Body of pancreas (tissue), 4 donors: ENCODE measurements around the gene ABTB1. TPM values are rescaled to one million over a fixed set of nuclear protein-coding genes. Genes with fewer than 3 reads are reported as not detected.

Experiments
- ATAC-seq: fragments of 150-250 bp; one replicate; pipeline ENCODE4 v1.9.1; 2016
- DNase-seq, 4 donors: peaks; one replicate each; pipeline ENCODE4 v3.0.0-alpha.2; 2019
- H3K27ac ChIP-seq, 4 donors: fragments of 200-600 bp; sonication (generic); 1 replicate in 3 of 4; 2 replicates in 1 of 4; pipeline versions ENCODE4 v1.5.1 to v1.6.1; 2016 to 2019; ENCODE audit warnings: mild to moderate bottlenecking in 1 of 4, mixed read lengths in 1 of 4, moderate library complexity in 1 of 4
- H3K27me3 ChIP-seq, 2 donors: fragments of 200-600 bp; sonication (generic); one replicate each; pipeline ENCODE4 v1.6.0; 2016; ENCODE audit warnings: mild to moderate bottlenecking in 1 of 2
- H3K36me3 ChIP-seq, 2 donors: fragments of 200-600 bp; sonication (generic); replicated peaks in 1 of 2; 2 replicates each; pipeline ENCODE4 v1.5.1; 2016; ENCODE audit warnings: low read depth in 2 of 2; ENCODE audit not compliant: insufficient read depth in 1 of 2
- H3K4me1 ChIP-seq: fragments of 200-600 bp; sonication (generic); one replicate; pipeline ENCODE4 v1.6.0; 2016
- H3K4me3 ChIP-seq, 2 donors: fragments of 200-600 bp; sonication (generic); 1 replicate in 1 of 2; 2 replicates in 1 of 2; pipeline ENCODE4 v1.5.1; 2016 to 2019
- H3K9me3 ChIP-seq, 3 donors: fragments of 200-600 bp; sonication (generic); 1 replicate in 2 of 3; 2 replicates in 1 of 3; pipeline ENCODE4 v1.5.1; 2016
- CTCF ChIP-seq, 7 experiments: fragments of 450-650 bp in 4 of 7; fragments of 200-600 bp in 3 of 7; sonication (generic) in 3 of 7; IDR thresholded peaks; one replicate each; pipeline ENCODE4 v1.5.1; 2016 to 2019; ENCODE audit warnings: antibody characterized with exemption in 7 of 7
- POLR2A ChIP-seq, 3 donors: fragments of 450-650 bp; IDR thresholded peaks; one replicate each; pipeline ENCODE4 v1.6.1; 2016; ENCODE audit warnings: antibody characterized with exemption in 3 of 3, mild to moderate bottlenecking in 2 of 3
- WGBS, 2 donors: methylation state at CpG; one replicate each; pipeline ENCODE4 v1.1.5; 2017; 5-methylcytosine and 5-hydroxymethylcytosine counted together
- intact Hi-C: fragments of 100-400 bp; cut with DNase I; formaldehyde crosslinking; loops from one replicate; pipeline ENCODE4 v1.15.1; 2023
- total RNA-seq, 2 donors: library from RNA; depleted of rRNA; stranded (reverse); fragments of >200 nt; gene quantifications; one replicate each; pipeline ENCODE4 v1.1.0, GENCODE V29; 2016

Gene ABTB1
- total RNA-seq, 2 donors from 2014 or later, result 21.4 to 34.0 TPM

DNA sequence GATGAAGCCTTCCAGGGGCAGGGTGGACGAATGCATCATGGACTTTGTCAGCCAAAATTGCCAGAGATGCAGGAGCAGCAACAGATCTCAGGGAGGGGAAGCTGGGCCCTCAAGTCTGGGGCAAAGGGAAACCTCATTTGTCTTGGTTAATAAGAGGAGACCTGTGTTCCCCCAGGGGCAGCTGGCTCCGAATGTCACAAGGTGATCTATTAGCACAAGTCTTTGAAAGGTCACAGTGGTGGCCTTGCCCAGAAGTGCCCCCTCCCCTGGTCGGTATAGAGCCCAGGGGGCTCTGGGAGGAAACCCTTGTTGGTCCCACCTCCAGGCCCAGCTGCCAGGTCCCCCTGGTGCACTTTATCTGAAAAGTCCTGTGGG is 46.2 kb downstream of the ABTB1 start:
- no peaks in the 10 kb centered on the region for H3K9me3 ChIP-seq
- DNase-seq (peak in 1 of 4 donors; percentile 5), ATAC-seq (no peak)
- 48 to 57% methylated on average over 3 of the region's 3 CpGs for WGBS, 2 donors
- TF ChIP-seq POLR2A (IDR thresholded peaks at IDR 0.05) (no peak), CTCF (IDR thresholded peaks at IDR 0.05) (no peak)
- intact Hi-C loops, result no loop called here
- peaks cover 10% of the 10 kb centered on the region for H3K4me1 ChIP-seq
- H3K4me3 ChIP-seq, result no peak overlapping the region
- no peaks in the 10 kb centered on the region for H3K27me3 ChIP-seq
- no peak overlapping the region for H3K27ac ChIP-seq
- no peaks in the 10 kb centered on the region for H3K36me3 ChIP-seq

- TF ChIP-seq POLR2A (IDR thresholded peaks at IDR 0.05) (no peak), CTCF (IDR thresholded peaks at IDR 0.05) (no peak)
- Histone ChIP-seq H3K4me3 (no peak overlapping the region), H3K27me3 (no peaks in the 10 kb centered on the region), H3K27ac (no peak overlapping the region), H3K4me1 (peaks cover 10% of the 10 kb centered on the region), H3K9me3 (no peaks in the 10 kb centered on the region), H3K36me3 (no peaks in the 10 kb centered on the region)
- DNase-seq (peak in 1 of 4 donors; percentile 5), ATAC-seq (no peak)
- intact Hi-C loops, result no loop called here
- 92 to 98% methylated on average over 7 to 8 of the region's 8 CpGs for WGBS, 2 donors
Measured at GRCh38 chr3:127719369-127719768, 46.6 kb downstream of the ABTB1 start.

DNA sequence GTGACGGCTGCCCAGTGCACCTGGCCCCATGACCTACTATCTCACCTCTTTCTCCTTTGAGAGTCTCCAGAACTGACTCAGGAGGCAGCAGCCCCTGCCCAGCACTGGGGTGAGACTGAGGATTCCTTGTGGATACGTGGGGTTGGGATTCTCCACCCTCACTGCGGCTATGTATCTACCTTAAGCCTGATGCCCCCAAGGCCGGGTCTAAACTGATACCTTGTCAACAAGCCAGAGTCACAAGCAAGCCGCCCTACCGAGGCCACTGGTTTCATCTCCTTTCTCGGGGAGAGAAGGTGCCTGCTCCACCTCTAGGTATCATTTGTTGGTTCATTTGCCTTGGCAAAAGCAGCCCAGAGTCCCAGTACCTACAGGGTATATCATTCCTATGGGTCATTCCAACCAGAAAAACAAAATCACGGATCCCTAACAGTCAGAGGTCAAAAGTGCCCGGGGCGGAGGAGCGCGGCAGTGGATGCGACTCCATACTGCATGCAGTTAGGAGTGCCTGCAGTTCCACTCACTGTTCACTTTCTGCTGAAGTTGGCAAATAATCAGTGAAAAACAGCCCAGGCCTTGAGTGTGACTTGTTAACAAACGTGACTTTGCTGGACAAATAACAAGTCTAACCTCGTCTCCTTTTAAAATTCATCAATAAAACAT is 47.5 kb downstream of the ABTB1 start:
- 75 to 82% methylated on average over 15 of the region's 15 CpGs for WGBS, 2 donors
- no peak overlapping the region for H3K4me3 ChIP-seq
- ATAC-seq, result no peak
- H3K36me3 ChIP-seq, result no peaks in the 10 kb centered on the region
- no peaks in the 10 kb centered on the region for H3K9me3 ChIP-seq
- intact Hi-C loops, result no loop called here
- peaks cover 10% of the 10 kb centered on the region for H3K4me1 ChIP-seq
- no peak overlapping the region for H3K27ac ChIP-seq
- peak in 1 of 4 donors; percentile 5 for DNase-seq
- TF ChIP-seq CTCF (IDR thresholded peaks at IDR 0.05) (no peak), POLR2A (IDR thresholded peaks at IDR 0.05) (no peak)
- no peaks in the 10 kb centered on the region for H3K27me3 ChIP-seq

DNA sequence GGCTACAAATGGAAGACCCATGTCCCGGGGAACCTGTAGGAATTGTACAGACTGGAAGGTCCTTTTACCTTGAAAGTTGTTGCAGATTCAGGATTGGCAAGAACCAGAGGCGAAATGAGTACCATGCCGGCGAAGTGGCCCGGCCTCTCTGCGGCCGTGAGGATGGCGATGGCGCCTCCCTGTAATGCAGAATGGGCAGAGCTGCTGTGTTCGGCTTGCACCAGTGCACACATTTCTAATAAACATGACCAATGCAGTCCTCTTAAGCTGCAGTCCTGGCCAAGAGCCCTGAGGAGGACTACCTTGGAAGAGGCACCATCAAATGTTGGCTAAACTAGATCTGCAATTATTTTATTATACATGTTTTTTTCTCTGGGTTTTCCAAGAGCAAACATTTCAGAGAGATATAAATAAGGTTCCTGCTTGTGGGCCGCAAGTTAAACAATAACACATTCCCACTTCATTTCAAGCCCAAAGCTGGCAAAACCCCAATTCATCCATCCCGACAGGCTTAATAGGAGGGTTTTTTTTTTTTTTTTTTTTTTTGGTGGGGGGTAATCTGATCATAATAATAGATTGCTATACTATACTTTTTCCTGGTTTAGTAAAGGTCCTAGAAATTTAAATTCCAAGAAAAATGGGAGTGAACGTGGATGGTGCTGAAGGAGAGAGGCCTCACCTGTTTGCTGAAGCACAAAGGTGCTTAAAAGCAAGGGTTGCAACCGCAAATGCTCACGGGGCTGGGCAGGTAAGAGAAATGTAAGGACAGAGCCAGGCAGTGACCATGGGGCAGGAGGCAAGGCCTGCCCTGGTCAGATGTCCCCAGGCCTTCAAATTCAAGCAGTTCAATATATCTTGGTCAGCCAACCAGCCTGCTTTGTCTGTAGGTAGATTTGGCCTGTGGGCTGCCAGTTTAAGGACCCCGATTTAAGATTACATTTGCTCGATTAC is 48.5 kb downstream of the ABTB1 start:
- ATAC-seq (no peak), DNase-seq (no peak)
- TF ChIP-seq POLR2A (IDR thresholded peaks at IDR 0.05), result no peak
- TF ChIP-seq CTCF (IDR thresholded peaks at IDR 0.05), result no peak
- WGBS, 2 donors, result 80 to 84% methylated on average over 17 of the region's 17 CpGs
- H3K9me3 ChIP-seq, result no peaks in the 10 kb centered on the region
- H3K36me3 ChIP-seq, result no peaks in the 10 kb centered on the region
- H3K27ac ChIP-seq, result no peak overlapping the region
- intact Hi-C loops, result no loop called here
- no peaks in the 10 kb centered on the region for H3K27me3 ChIP-seq
- peaks cover 10% of the 10 kb centered on the region for H3K4me1 ChIP-seq
- no peak overlapping the region for H3K4me3 ChIP-seq
